ENCODE data around the gene TMEM270.
"Not testable (repeated sequence)": the region's sequence is repeated elsewhere in the genome, so short reads cannot be mapped to it uniquely, and the experiment has no call there.

Gene TMEM270, protein sequence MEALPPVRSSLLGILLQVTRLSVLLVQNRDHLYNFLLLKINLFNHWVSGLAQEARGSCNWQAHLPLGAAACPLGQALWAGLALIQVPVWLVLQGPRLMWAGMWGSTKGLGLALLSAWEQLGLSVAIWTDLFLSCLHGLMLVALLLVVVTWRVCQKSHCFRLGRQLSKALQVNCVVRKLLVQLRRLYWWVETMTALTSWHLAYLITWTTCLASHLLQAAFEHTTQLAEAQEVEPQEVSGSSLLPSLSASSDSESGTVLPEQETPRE

DNA sequence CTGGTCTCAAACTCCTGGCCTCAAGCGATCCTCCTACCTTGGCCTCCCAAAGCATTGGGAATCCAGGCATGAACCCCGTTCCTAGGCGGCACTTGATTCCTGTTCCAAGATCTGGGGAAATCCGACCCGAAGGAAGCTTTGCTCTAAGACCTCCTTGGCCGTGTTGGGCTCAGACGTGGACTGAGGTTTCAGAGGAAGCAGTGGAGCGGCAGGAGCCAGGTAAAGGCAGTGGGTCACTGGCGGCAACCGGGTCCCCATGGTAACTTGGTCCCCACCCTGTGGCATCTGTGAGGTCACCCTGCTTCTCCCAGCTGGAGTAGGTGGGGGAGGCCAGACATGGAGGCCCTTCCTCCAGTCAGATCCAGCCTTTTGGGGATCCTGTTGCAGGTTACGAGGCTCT, at the start of gene TMEM270:
TSS of gene TMEM270 (plus strand) at position 301 of the 400 bp plus-strand sequence. CDS start at position 337, 36 bp downstream.
- DNase-seq (ENCODE audit: low read depth in 2 of 2) = no peak

DNA sequence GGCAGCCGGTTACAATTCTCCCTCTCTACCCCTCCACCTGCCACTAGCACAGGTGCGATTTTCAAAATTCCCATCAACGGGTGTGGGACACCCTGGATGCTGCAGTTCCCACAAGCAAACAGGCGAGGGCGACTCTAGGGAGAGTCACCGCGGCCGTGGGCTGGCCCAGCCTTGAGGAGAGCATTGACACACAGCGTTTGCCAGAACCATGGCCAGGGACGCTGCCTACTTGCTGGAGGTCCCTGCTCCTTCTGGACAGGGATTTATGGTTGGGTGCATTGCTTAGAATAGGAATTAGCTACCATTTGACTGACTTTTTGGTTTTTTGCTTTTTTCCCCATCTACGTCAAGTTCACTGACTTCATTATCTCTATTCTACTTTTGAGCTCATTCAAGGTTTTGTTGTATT, 49.2 kb upstream of the TMEM270 start:
- peak; percentile 17 to 26 for DNase-seq (ENCODE audit: low read depth in 2 of 2)

DNA sequence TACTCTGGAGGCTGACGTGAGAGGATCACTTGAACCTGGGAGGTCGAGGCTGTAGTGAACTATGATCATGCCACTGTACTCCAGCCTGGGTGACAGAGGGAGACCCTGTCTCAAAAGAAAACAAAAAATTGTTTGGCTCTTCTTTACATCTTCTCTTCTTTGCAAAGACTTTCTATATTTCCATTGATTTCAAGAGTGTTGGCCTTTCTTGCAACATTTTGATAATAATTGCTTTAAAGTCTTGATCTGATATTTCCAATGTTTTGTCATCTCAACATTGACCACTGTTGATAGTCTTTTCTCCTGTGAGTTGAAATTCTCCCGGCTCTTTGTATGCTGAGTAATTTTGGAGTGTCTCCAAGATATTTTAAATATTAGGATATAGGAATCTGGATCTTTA, 48.0 kb upstream of the TMEM270 start:
- no peak for DNase-seq (ENCODE audit: low read depth in 2 of 2)

DNA sequence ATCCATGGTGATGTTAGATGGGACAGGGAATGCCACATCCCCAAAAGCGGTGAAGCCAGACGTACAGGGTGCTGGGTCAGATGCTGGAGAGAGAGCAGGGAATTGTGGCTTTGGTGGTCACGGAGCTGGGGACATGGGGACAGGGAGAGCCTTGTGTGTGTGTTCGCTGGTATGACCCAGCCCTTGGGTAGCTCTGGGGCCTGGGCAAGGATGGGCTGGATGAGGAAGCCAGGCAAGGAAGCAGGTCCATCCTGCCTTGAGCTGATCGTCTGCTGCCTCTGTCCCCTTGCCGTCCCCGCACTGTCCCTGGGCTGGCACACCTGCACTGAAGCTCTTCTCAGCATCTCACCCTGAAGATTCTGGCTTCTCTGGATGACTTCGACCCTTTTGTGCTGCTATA, 45.5 kb upstream of the TMEM270 start:
- no peak for DNase-seq (ENCODE audit: low read depth in 2 of 2)

DNA sequence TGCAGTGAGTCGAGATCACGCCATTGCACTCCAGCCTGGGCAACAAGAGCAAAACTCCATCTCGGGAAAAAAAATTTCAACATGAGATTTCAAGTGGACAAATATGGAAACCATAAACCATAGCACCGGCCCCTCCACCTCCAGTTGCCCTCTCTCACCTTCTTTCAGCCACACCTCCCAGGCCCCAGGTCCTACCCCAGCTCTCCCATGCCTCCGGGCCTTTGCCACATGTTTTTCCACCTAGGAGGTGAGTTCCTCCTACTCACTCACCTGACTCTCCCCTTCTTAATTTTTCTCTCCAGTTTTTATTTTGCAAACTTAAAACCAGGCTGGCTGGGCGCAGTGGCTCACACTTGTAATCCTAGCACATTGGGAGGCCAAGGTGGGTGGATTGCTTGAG, 43.8 kb upstream of the TMEM270 start:
- DNase-seq (ENCODE audit: low read depth in 2 of 2) = no peak

DNA sequence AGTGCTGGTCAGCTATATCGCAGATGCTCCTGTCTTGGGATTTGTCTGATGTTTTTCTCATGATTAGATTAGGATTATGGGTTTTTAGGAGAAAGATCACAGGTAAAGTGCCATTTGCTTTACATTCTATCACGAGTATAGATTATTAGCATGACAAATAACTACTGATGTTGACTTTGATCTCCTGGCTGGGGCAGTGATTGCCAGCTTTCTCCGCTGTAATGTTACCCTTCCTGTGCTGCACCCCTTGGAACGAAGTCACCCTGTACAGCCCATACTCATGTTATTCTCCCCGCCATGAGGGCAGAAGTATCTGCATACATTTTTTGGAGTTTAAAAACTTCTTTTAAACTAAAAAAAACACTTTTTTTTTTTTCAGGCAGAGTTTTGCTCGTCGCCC, 40.9 kb upstream of the TMEM270 start:
- no peak for DNase-seq (ENCODE audit: low read depth in 2 of 2)

DNA sequence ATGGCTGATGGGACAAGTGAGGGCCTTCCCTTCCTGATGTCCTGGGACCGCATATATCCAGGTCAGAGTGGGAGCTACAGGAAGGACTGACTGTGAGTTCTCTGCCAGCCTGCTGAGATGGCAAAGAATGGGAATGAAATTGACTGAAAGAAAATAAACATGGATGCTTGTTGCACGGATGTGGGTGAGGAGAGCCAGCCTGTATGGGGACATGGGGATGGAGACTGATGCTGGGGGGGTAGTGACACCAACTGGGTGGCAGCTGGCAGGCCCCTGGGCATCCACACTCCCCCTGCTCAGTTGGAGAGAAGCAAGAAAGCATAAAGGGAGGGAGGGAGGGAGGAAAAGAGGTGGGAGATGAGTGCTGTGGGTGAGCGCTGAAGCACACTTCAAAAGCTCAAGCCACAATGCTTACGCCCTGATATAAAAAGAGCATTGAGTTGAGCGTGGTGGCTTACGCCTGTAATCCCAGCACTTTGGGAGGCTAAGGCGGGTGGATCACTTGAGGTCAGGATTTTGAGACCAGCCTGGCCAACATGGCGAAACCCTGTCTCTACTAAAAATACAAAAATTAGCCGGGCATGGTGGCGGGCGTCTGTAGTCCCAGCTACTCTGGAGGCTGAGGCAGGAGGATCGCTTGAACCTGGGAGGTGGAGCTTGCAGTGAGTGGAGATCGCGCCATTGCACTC, 39.2 kb upstream of the TMEM270 start:
- not testable (repeated sequence) for DNase-seq (ENCODE audit: low read depth in 2 of 2)

DNA sequence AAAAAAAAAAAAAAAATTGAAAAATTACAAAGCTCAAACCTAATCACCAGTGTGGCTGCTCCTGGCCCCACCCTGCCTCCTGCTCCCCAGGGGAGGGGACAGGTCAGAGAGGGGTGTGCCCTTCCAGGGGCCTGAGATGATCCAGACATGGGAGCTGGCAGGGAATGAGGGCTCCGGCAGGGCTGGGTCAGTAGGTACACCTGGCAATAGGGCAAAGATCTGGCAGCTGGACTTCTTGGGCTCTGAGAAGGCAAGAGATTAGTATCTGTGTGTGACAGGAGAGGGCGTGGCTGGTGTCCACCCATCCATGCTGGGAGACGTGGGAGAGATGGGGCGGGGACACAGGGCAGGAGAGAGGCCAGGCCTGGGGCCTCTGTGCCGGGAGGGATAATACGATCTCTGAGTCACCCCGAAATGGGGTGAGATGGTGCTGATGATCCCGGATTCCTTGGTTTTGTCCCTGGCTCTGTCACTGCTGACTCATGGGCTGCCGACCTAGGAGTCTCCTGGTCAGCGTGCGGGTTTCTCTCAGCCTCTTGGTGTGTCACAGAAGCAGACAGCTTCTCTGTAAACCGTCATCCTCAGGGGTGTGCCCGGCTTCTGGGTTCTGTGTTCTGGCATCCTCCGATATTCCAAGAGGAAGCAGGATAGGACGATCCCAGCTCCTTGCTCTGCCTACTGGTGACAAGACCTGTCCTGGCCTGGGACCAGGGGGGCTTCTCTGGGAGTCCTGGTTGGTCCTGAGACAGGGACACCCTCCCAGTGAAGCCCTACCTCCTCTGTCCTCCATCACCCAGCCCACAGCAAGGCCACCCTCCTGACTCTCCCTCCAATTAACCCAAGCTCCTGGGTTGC, 38.4 kb upstream of the TMEM270 start:
- DNase-seq (ENCODE audit: low read depth in 2 of 2) = no peak

DNA sequence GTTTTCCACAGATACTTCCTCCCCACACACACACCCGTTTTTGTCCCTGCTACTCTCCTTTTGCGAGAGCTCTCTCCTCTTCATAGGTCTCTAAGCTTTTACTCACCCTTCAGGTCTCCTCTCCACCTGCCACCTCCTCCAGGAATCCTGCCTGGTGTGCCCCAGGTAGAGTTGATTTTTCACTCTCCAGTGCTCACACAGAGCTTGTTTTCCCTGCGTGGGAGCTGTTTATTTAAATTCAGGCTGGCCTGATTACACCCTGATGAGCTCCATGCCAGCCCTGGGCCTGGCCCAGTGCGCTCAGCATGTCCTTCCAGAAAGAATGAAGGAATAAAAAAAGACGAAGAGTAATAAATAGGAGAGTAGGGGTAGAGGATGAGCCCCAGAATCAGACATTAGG, 37.7 kb upstream of the TMEM270 start:
- DNase-seq (ENCODE audit: low read depth in 2 of 2) = no peak

DNA sequence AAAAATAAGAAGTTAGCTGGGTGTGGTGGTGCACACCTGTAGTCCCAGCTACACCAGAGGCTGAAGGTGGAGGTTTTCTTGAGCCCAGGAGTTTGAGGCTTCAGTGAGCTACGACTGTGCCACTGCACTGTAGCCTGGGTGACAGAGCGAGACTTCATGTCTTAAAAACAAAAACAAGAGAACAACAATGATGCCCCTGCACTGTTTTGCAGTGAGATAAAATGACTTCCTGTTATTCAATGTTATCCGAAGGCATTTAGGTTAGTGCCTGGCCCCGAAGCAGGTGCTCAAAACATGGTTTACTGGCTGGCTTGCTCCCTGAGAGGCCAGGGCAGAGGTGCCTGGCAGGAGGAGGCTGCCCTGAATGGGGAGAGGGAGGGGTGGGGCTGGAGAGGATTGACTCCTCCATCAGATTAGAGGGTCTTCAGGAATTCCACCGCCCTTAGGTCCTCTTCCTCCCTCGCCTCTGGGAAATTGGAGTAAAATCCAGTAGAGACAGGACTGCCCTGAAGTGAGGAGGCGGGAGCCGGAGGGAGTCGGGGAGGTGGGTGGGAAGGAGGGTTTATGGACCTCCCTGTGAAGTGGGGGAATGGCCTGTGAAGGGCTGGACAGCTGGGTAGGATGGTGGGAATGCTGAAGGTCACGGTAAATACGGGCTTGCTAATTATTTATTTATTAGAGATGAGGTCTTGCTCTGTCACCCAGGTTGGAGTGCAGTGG, 36.9 kb upstream of the TMEM270 start:
- DNase-seq (ENCODE audit: low read depth in 2 of 2) = no peak

DNA sequence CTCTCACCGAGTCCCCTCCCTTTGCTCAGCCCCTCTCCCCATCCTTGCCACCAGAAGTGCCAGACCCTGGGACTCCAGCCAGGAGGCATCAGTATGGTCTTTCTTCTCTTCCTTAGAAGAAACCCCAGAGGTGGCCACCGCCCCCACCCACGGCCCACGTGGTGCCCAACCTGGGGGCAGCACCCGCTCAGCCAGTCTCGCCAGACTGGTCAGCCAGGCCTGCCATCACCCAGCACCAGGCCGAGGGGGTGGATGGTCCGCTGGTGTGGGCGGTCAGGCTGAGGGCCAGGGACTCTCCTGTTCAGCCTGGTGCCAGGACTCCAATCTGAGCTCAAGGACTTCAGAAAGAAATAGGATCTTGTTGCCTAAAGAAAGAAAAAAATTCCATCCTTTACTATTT, 36.0 kb upstream of the TMEM270 start:
- no peak for DNase-seq (ENCODE audit: low read depth in 2 of 2)

DNA sequence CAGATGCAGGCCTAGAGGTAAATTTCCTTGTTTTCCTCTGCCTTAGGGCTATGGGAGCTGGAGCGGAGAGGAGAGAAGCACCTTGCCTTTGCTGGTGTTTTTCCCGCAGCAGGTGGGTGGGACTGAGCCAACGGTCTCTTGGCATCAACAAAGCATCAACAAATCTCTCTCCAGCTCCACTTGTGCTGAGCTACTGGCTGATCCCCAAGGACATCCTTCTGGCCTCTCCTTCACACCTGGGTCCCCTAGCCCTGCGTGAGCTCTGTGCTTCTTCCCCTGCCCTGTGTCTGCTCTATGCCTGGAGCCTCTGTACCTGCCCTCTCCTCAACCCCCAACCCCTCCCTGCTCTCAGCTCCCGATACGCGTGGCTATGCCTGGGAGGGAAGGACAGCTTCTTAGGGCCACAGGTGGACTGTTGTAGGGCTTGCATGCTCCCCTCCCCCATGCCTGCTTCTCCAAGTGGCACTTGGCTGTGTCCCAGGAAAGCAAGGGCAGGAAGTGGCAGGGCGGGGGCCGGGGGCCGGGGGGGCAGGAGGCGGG, 33.3 kb upstream of the TMEM270 start:
- no peak for DNase-seq (ENCODE audit: low read depth in 2 of 2)

DNA sequence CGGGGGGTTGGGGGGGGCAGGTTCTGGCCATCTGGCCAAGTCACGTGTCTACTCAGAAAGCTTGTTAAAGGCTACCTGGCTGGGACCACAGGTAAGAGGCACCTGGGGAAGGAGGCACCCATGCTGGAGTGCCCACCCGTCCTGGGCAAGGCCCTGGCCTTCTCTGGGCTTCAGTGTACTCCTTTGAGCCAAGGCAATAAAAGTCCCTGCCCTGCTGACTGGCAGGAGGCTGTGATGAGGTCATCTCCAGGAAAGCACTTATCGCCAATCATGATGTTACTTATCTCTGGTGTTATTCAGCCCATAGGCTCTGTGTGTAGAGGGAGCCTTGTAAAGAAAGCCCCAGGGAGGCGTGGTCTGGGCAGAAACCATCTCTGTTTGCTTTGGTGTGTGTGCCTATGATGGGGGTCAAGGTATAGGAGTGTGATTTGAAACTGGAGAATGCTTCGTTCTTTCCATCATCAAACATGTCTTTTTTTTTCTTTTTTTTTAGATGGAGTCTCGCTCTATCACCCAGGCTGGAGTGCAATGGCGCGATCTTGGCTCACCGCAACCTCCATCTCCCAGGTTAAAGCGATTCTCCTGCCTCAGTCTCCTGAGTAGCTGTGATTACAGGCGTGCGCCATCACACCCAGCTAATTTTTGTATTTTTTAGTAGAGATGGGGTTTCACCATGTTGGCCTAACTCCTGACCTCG, 32.7 kb upstream of the TMEM270 start:
- DNase-seq (ENCODE audit: low read depth in 2 of 2) = no peak

DNA sequence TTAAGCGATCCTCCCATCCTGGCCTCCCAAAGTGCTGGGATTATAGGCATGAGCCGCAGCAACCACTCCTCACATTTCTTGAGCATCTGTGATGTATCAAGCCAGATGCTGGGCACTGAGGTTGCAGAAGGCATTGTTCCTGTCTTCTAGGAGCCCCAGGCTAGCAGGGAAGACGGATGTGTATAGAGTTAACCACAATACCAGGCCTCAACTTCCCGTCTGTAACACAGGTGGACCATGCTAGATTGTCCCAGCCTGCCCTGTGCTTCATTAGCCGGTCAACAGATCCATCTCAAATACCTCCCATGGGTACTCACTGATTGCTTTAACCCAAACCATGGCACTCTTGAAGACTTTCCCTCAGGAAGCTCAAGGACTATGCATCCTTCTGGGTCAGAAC, 32.0 kb upstream of the TMEM270 start:
- no peak for DNase-seq (ENCODE audit: low read depth in 2 of 2)

DNA sequence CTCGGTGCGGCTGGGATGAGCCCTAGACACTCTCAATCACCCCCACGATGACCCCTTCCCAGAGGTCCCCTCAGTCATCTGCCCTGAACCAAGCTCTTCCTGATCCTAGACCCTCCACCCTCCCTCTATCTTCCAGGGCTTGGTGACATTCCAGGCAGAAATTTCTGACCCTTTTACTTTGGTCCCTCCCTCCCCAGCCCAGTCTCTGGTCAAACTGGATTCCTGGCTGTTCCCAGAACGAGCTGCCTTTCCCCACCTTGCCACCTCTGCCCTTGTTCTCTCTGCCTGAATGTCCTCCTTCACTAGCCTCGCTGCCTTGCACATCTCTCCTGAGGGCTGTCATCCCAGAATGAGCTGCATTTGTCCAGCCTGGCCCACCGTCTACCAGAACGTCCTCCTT, 31.5 kb upstream of the TMEM270 start:
- no peak for DNase-seq (ENCODE audit: low read depth in 2 of 2)

DNA sequence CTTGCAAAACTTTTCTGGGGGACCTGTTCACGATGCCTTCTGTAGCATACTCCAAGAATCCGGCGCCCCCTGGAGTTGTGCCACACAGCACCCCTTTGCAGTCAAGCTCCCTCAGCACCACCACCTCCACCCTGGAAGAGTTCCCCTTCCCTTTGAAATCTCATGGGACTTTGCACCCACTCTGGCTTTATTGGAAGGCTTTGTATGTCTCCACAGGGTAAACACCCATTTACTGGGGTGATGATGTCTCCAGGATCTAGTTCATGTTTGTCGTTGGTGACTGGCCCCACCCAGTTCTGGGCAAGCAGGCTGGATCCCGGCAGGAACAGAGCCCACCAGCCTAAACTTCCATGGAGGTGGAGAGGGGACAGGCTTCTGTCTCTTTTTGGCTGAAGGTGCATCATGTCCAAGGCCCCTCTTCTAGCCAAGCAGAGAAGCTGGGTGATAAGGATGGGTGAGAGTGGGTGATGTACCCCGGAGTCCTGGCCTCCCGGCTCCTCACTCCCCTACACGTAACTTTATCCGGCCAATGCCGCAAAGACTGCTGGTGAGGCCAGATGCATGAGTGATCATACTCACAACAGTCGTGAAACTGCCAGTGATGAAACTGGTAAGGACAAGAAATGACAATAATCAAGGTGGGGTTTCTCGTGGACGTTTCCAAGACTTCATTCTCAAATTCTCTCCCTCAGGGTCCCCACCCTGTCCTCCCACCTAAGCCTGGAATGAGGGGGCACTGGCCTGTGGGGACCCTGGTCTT, 30.9 kb upstream of the TMEM270 start:
- no peak for DNase-seq (ENCODE audit: low read depth in 2 of 2)

DNA sequence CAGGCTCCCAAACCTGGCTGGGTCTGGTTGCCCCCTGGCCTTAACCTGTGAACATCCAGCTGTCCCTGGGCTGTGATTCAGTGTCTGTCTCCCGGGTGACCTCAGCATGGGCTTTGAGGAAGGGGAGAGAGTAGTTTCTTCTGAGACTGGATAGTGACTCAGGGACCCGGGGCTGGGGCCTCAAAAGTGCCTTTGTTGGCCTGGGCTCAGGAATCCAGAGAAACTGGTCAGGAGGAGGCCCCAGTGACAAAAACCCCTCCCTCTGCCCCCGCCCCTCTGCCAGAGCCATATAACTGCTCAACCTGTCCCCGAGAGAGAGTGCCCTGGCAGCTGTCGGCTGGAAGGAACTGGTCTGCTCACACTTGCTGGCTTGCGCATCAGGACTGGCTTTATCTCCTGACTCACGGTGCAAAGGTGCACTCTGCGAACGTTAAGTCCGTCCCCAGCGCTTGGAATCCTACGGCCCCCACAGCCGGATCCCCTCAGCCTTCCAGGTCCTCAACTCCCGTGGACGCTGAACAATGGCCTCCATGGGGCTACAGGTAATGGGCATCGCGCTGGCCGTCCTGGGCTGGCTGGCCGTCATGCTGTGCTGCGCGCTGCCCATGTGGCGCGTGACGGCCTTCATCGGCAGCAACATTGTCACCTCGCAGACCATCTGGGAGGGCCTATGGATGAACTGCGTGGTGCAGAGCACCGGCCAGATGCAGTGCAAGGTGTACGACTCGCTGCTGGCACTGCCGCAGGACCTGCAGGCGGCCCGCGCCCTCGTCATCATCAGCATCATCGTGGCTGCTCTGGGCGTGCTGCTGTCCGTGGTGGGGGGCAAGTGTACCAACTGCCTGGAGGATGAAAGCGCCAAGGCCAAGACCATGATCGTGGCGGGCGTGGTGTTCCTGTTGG, 30.0 kb upstream of the TMEM270 start, which contains the start of gene CLDN4:
TSS of gene CLDN4 (plus strand) at position 316 of the 903 bp plus-strand sequence. CDS start at position 522, 206 bp downstream.
- DNase-seq (ENCODE audit: low read depth in 2 of 2) = no peak

DNA sequence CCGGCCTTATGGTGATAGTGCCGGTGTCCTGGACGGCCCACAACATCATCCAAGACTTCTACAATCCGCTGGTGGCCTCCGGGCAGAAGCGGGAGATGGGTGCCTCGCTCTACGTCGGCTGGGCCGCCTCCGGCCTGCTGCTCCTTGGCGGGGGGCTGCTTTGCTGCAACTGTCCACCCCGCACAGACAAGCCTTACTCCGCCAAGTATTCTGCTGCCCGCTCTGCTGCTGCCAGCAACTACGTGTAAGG, 29.4 kb upstream of the TMEM270 start:
- no peak for DNase-seq (ENCODE audit: low read depth in 2 of 2)

DNA sequence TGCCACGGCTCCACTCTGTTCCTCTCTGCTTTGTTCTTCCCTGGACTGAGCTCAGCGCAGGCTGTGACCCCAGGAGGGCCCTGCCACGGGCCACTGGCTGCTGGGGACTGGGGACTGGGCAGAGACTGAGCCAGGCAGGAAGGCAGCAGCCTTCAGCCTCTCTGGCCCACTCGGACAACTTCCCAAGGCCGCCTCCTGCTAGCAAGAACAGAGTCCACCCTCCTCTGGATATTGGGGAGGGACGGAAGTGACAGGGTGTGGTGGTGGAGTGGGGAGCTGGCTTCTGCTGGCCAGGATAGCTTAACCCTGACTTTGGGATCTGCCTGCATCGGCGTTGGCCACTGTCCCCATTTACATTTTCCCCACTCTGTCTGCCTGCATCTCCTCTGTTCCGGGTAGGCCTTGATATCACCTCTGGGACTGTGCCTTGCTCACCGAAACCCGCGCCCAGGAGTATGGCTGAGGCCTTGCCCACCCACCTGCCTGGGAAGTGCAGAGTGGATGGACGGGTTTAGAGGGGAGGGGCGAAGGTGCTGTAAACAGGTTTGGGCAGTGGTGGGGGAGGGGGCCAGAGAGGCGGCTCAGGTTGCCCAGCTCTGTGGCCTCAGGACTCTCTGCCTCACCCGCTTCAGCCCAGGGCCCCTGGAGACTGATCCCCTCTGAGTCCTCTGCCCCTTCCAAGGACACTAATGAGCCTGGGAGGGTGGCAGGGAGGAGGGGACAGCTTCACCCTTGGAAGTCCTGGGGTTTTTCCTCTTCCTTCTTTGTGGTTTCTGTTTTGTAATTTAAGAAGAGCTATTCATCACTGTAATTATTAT, 28.9 kb upstream of the TMEM270 start:
- no peak for DNase-seq (ENCODE audit: low read depth in 2 of 2)
